GM10266 (cell line): ENCODE results near the gene ABCC6.

Experiments
- DNase-seq: peaks from one replicate; pipeline ENCODE4 v3.0.0; 2012; ENCODE audit errors: extremely low spot score
- TF ChIP-seq, protein P1 (sequence below): IDR thresholded peaks from 2 replicates; pipeline ENCODE4 v1.5.1; 2012; ENCODE audit warnings: mild to moderate bottlenecking, low read depth; ENCODE audit not compliant: control insufficient read depth, insufficient read depth; ENCODE audit errors: missing control alignments

ABCC6 gene

GRCh38 chr16:16145286-16145685 lies 78.0 kb downstream of the ABCC6 start:
- TF ChIP-seq, protein P1, sequence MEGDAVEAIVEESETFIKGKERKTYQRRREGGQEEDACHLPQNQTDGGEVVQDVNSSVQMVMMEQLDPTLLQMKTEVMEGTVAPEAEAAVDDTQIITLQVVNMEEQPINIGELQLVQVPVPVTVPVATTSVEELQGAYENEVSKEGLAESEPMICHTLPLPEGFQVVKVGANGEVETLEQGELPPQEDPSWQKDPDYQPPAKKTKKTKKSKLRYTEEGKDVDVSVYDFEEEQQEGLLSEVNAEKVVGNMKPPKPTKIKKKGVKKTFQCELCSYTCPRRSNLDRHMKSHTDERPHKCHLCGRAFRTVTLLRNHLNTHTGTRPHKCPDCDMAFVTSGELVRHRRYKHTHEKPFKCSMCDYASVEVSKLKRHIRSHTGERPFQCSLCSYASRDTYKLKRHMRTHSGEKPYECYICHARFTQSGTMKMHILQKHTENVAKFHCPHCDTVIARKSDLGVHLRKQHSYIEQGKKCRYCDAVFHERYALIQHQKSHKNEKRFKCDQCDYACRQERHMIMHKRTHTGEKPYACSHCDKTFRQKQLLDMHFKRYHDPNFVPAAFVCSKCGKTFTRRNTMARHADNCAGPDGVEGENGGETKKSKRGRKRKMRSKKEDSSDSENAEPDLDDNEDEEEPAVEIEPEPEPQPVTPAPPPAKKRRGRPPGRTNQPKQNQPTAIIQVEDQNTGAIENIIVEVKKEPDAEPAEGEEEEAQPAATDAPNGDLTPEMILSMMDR = no peak
- DNase-seq = no peak

GRCh38 chr16:16144416-16144815 lies 78.9 kb downstream of the ABCC6 start:
- TF ChIP-seq, protein P1 = no peak
- DNase-seq = no peak

DNA sequence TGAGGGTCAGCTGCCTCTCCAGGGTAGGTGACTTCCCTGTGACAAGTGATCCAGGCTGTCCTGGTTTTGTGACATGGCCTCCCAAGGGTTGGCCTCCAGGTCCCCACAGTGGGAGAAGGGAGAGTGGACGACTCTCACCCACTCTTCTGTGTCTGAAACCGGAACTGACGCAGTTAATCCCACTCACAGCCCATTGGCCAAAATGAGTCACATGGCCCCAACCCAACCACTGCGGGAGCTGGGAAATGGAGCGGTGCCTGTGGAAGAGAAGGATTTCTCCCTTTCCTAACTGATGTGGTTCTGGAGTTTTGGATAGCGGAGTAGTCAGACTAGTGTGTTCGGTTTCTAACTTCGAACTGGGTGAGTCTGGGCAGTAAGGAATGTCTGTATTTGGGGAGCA lies 79.4 kb downstream of the ABCC6 start:
- no peak for DNase-seq
- TF ChIP-seq, protein P1 = no peak

- TF ChIP-seq, protein P1 = peak; percentile 29
- DNase-seq = no peak
Measured at GRCh38 chr16:16143038-16143763, 80.1 kb downstream of the ABCC6 start.

DNA sequence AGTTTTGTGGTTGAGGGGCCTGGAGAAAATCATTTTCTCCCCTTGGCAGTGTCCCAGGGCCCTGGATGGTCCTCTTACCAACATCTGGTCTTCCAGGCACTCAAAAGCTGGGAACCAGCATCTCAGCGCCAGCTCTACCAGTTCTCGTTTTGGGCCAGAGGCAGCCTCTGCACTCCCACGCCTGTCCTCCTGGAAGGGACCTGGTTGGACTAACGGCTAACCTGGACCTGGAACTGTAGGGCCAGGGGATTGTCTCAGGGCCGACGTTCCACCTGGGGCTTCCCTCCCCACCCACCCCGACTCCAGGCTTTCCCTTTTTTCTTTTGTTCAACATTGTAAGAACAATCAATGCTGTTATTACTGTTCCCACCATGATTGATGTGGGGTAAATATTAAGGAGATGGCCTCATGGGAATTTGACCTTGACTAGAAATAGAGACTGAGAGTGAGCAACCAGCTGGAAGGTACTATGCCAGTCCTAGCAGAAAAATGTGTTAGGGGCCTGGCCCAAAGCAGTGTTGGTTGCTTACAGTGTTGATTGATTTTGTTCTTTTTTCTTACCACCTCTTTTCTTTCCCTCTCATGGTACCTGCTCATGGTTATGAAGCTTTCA lies 81.4 kb downstream of the ABCC6 start:
- DNase-seq = no peak
- TF ChIP-seq, protein P1 = no peak

- TF ChIP-seq, protein P1 = no peak
- DNase-seq = no peak
Measured at GRCh38 chr16:16141141-16141540, 82.2 kb downstream of the ABCC6 start.

DNA sequence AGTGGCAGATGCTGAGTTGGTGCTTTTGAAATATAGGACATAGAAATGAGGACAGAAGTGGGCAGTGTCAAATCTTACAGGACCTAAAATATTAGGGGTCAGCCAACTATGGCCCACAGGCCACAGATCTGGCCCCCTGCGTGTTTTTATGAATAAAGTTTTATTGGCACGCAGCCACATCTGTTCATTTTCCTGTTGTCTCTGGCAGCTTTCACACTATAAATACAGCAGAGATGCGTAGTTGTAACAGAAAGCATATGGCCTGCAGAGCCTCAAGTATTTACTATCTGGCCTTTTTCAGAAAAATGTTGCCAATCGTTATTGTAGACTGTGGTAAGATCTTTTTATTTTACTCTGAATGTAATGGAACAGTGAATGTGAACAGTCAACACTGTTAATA lies 82.8 kb downstream of the ABCC6 start:
- no peak for DNase-seq
- TF ChIP-seq, protein P1 = no peak
